ENCODE data around the gene ZNF526.

DNA sequence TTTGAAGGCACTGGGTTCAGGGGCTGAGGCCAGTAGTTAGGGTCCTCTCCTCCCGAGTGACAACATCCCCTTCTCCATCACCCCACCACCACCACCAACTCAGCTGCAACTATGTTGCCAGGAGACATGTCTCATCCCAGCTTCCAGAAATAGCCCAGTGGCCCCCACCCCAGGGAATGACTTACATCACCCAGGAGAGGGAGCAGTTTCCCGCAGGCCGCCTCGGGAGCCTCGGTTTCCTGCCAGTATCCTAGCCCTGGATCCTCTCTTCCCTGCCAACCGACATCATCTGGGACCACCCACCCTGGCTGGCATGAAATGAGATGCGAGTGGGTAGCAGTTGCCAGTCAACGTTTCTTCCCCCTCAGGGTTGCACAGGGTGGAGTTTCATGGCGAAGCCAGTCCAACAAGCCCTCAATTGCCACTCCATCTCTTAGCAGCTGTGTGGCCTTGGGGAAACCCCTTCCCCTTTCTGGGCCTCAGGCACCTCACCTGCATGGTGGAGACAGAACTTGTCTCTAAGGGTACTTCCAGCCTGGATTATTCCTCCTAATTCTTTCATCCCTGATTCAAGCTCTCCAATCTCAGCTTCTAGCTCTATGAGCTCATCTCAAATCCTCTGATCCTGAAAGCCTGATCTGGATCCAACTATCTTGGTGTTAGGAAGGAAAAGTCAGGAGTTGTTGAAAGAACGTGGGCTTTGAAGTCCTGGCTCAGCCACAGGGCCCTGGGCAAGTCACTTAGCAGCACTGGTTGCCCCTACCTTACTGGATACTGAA, 26.2 kb downstream of the ZNF526 start:
- TF ChIP-seq POLR2A (IDR thresholded peaks at IDR 0.05), result no peak
- TF ChIP-seq, protein P1, sequence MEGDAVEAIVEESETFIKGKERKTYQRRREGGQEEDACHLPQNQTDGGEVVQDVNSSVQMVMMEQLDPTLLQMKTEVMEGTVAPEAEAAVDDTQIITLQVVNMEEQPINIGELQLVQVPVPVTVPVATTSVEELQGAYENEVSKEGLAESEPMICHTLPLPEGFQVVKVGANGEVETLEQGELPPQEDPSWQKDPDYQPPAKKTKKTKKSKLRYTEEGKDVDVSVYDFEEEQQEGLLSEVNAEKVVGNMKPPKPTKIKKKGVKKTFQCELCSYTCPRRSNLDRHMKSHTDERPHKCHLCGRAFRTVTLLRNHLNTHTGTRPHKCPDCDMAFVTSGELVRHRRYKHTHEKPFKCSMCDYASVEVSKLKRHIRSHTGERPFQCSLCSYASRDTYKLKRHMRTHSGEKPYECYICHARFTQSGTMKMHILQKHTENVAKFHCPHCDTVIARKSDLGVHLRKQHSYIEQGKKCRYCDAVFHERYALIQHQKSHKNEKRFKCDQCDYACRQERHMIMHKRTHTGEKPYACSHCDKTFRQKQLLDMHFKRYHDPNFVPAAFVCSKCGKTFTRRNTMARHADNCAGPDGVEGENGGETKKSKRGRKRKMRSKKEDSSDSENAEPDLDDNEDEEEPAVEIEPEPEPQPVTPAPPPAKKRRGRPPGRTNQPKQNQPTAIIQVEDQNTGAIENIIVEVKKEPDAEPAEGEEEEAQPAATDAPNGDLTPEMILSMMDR (IDR thresholded peaks at IDR 0.05), result peak; percentile 44 to 79 (median 66)

Measured in body of pancreas (tissue), 4 donors.